Measurements from ENCODE around the gene RNASE13.

- TF ChIP-seq CTCF (IDR thresholded peaks at IDR 0.05), result no peak
- TF ChIP-seq POLR2AphosphoS5 (IDR thresholded peaks at IDR 0.05), result no peak
- TF ChIP-seq EP300 (IDR thresholded peaks at IDR 0.05), result no peak
Measured at GRCh38 chr14:21063479-21063878, 28.9 kb upstream of the RNASE13 start.

Data from suprapubic skin (tissue), 4 donors.